NCI-H345 (cell line): Measurements from ENCODE around the gene ZNF628.

Experiments used
- DNase-seq: peaks from one replicate; lab custom pipeline; 2025; lab: John Stamatoyannopoulos, UW

The ZNF628 gene

GRCh38 chr19:55451163-55451964 lies 25.1 kb upstream of the ZNF628 start:
- no peak for DNase-seq

GRCh38 chr19:55451965-55452748 lies 24.3 kb upstream of the ZNF628 start:
- no peak for DNase-seq

GRCh38 chr19:55452749-55453346 lies 23.6 kb upstream of the ZNF628 start:
- peak; percentile 32 for DNase-seq

- DNase-seq, result no peak
Measured at GRCh38 chr19:55453511-55454260, 22.7 kb upstream of the ZNF628 start.

GRCh38 chr19:55454787-55455243 lies 21.6 kb upstream of the ZNF628 start:
- DNase-seq, result peak; percentile 17

- DNase-seq, result no peak
Measured at GRCh38 chr19:55455576-55456235, 20.7 kb upstream of the ZNF628 start.

GRCh38 chr19:55456347-55456746 lies 20.1 kb upstream of the ZNF628 start:
- no peak for DNase-seq

- no peak for DNase-seq
Measured at GRCh38 chr19:55457683-55458457, 18.5 kb upstream of the ZNF628 start.

GRCh38 chr19:55459551-55459949 lies 16.9 kb upstream of the ZNF628 start:
- no peak for DNase-seq

GRCh38 chr19:55459950-55460657 lies 16.3 kb upstream of the ZNF628 start:
- DNase-seq, result peak; percentile 14

GRCh38 chr19:55460670-55461258 lies 15.7 kb upstream of the ZNF628 start:
- peak; percentile 71 for DNase-seq

GRCh38 chr19:55461259-55461973 lies 15.0 kb upstream of the ZNF628 start, which contains the start of gene ISOC2:
ISOC2 (minus strand) TSS chr19:55461642; CDS start chr19:55456486, 5,156 bp downstream.
- DNase-seq, result peak; percentile 99

- DNase-seq, result peak; percentile 26
Measured at GRCh38 chr19:55461974-55462626, 14.3 kb upstream of the ZNF628 start.

- no peak for DNase-seq
Measured at GRCh38 chr19:55462722-55463121, 13.7 kb upstream of the ZNF628 start.

GRCh38 chr19:55463583-55464031 lies 12.8 kb upstream of the ZNF628 start:
- no peak for DNase-seq

GRCh38 chr19:55464039-55464661 lies 12.3 kb upstream of the ZNF628 start:
- DNase-seq, result no peak

GRCh38 chr19:55464662-55465054 lies 11.8 kb upstream of the ZNF628 start, which contains the start of gene C19orf85:
C19orf85 (minus strand) TSS chr19:55464751; CDS start chr19:55464554, 197 bp downstream.
- DNase-seq, result no peak
